HCT116 (cell line): ENCODE results near the gene TEKTIP1. TPM values are rescaled to one million over a fixed set of nuclear protein-coding genes. Genes with fewer than 3 reads are reported as not detected.

Source experiments
- ATAC-seq: fragments of 200-7000 bp; cut with Tn5 transposase; 2 replicates; pipeline ENCODE4 v1.9.1; 2020; ENCODE audit warnings: mild to moderate bottlenecking, moderate library complexity
- BruUV-seq: library from RNA; stranded (reverse); fragments of 400-500 nt; replicated peaks from 2 replicates; lab custom pipeline; 2021; lab: Mats Ljungman, UMichigan
- CTCF ChIA-PET: fragments of 300-600 bp; sonication (Branson Sonifier 250); formaldehyde crosslinking; loops from one replicate; lab custom pipeline; 2021; ENCODE audit warnings: antibody characterized with exemption; lab: Charles Lee
- POLR2A ChIA-PET: fragments of 300-600, 350-600 bp; sonication (Branson Sonifier 250); formaldehyde crosslinking; loops from one replicate; lab custom pipeline; 2021; ENCODE audit warnings: antibody characterized with exemption; lab: Charles Lee
- RAD21 ChIA-PET, 2 experiments: fragments of 300-600 bp; sonication (Branson Sonifier 250); formaldehyde crosslinking; loops; one replicate each; lab custom pipeline; 2023; ENCODE audit warnings: low total read pairs in 2 of 2; ENCODE audit not compliant: uncharacterized antibody in 2 of 2, unreplicated experiment in 2 of 2, low non-redundant PET in 1 of 2; lab: Charles Lee
- DNase-seq: peaks from one replicate; pipeline ENCODE4 v3.0.0-alpha.2; 2010; ENCODE audit warnings: low read depth, low spot score
- H2AFZ ChIP-seq: fragments of 200-600 bp; shearing (Covaris generic), sonication (generic); 2 replicates; pipeline ENCODE4 v1.6.1; 2017; ENCODE audit warnings: low read depth, mixed run types, mixed read lengths, antibody characterized with exemption, low read length; ENCODE audit not compliant: poor library complexity, severe bottlenecking
- H3K27ac ChIP-seq: 2 replicates; pipeline ENCODE4 v1.5.1; 2012; ENCODE audit warnings: low read depth, low read length
- H3K27me3 ChIP-seq: fragments of 200-600 bp; sonication (generic); 2 replicates; pipeline ENCODE4 v1.6.1; 2016; ENCODE audit warnings: mixed run types, low read length, mixed read lengths; ENCODE audit not compliant: insufficient read depth
- H3K36me3 ChIP-seq, 2 experiments: fragments of 200-500 bp in 1 of 2; fragments of 200-600 bp in 1 of 2; sonication (Bioruptor generic) in 1 of 2; sonication (generic) in 1 of 2; 2 replicates each; pipeline versions ENCODE4 v1.5.1 to v1.6.1; 2014 to 2016; ENCODE audit warnings: low read length in 2 of 2, inconsistent platforms in 1 of 2, mixed read lengths in 1 of 2, mixed run types in 1 of 2; ENCODE audit not compliant: insufficient read depth in 2 of 2, control insufficient read depth in 1 of 2
- H3K4me1 ChIP-seq, 2 experiments: fragments of 200-600 bp in 1 of 2; sonication (generic) in 1 of 2; 2 replicates each; pipeline versions ENCODE4 v1.5.1 to v1.6.1; 2012 to 2017; ENCODE audit warnings: low read length in 2 of 2, inconsistent platforms in 1 of 2, mild to moderate bottlenecking in 1 of 2, mixed read lengths in 1 of 2, mixed run types in 1 of 2, moderate library complexity in 1 of 2; ENCODE audit not compliant: insufficient read depth in 2 of 2, control insufficient read depth in 1 of 2
- H3K4me2 ChIP-seq: fragments of 200-600 bp; sonication (generic); 2 replicates; pipeline ENCODE4 v1.6.1; 2017; ENCODE audit warnings: mixed run types, low read length, mixed read lengths
- H3K4me3 ChIP-seq, 2 experiments: fragments of 200-600 bp in 1 of 2; sonication (generic) in 1 of 2; replicated peaks in 1 of 2; 2 replicates each; pipeline ENCODE4 v1.5.1; 2011 to 2016; ENCODE audit warnings: low read length in 2 of 2, control low read depth in 1 of 2, low read depth in 1 of 2, mild to moderate bottlenecking in 1 of 2, mixed read lengths in 1 of 2, mixed run types in 1 of 2
- H3K79me2 ChIP-seq: fragments of 200-600 bp; sonication (generic); 2 replicates; pipeline ENCODE4 v1.6.1; 2017; ENCODE audit warnings: mild to moderate bottlenecking, mixed run types, low read length, moderate library complexity, mixed read lengths; ENCODE audit not compliant: insufficient read depth
- H3K9ac ChIP-seq: fragments of 200-600 bp; sonication (generic); 2 replicates; pipeline ENCODE4 v1.6.1; 2016; ENCODE audit warnings: low read length, mixed read lengths
- H3K9me2 ChIP-seq: fragments of 200-600 bp; sonication (generic), shearing (Covaris generic); 2 replicates; pipeline ENCODE4 v1.6.1; 2017; ENCODE audit warnings: mixed run types, mild to moderate bottlenecking, moderate library complexity; ENCODE audit not compliant: insufficient read depth
- H3K9me3 ChIP-seq, 2 experiments: fragments of 200-500 bp in 1 of 2; fragments of 200-600 bp in 1 of 2; sonication (Bioruptor generic) in 1 of 2; sonication (generic) in 1 of 2; 2 replicates each; pipeline ENCODE4 v1.6.1; 2014 to 2017; ENCODE audit warnings: low read length in 2 of 2, mixed read lengths in 2 of 2, inconsistent platforms in 1 of 2, low read depth in 1 of 2, mild to moderate bottlenecking in 1 of 2, mixed run types in 1 of 2, moderate library complexity in 1 of 2; ENCODE audit not compliant: control insufficient read depth in 1 of 2, insufficient read depth in 1 of 2
- H4K20me1 ChIP-seq: fragments of 200-600 bp; sonication (generic), shearing (Covaris generic); 2 replicates; pipeline ENCODE4 v1.6.1; 2017; ENCODE audit warnings: mixed run types, mild to moderate bottlenecking, moderate library complexity; ENCODE audit not compliant: insufficient read depth
- CBX3 ChIP-seq: IDR thresholded peaks from 2 replicates; pipeline ENCODE4 v1.6.1; 2012; ENCODE audit warnings: low read depth
- CTCF ChIP-seq, 3 experiments: fragments of 200-600 bp in 1 of 3; sonication (generic) in 1 of 3; IDR thresholded peaks in 2 of 3; conservative IDR thresholded peaks in 1 of 3; 2 replicates each; pipeline ENCODE4 v1.5.1; 2012 to 2017; ENCODE audit warnings: low read depth in 2 of 3, low read length in 2 of 3, antibody characterized with exemption in 1 of 3, borderline replicate concordance in 1 of 3, control low read depth in 1 of 3, mild to moderate bottlenecking in 1 of 3, mixed read lengths in 1 of 3, mixed run types in 1 of 3, moderate library complexity in 1 of 3; ENCODE audit not compliant: insufficient read depth in 1 of 3
- EZH2phosphoT487 ChIP-seq: fragments of 200-600 bp; IDR thresholded peaks from 2 replicates; pipeline ENCODE4 v1.6.1; 2018; ENCODE audit warnings: antibody characterized with exemption, borderline replicate concordance
- JUND ChIP-seq: IDR thresholded peaks from 2 replicates; pipeline ENCODE4 v1.6.1; 2012
- POLR2A ChIP-seq: IDR thresholded peaks from 2 replicates; pipeline ENCODE4 v1.7.0; 2011; ENCODE audit warnings: borderline replicate concordance; ENCODE audit not compliant: insufficient read depth, insufficient read length; ENCODE audit errors: extremely low read depth
- SRF ChIP-seq: IDR thresholded peaks from 2 replicates; pipeline ENCODE4 v1.6.1; 2012; ENCODE audit warnings: low read depth
- YY1 ChIP-seq: IDR thresholded peaks from 2 replicates; pipeline ENCODE4 v1.6.1; 2011; ENCODE audit warnings: low read length, low read depth, moderate library complexity, mild to moderate bottlenecking; ENCODE audit not compliant: insufficient replicate concordance; ENCODE audit errors: extremely low read depth
- ZBTB33 ChIP-seq: IDR thresholded peaks from 2 replicates; pipeline ENCODE4 v1.6.1; 2011; ENCODE audit warnings: mild to moderate bottlenecking, low read length, moderate library complexity; ENCODE audit not compliant: insufficient replicate concordance; ENCODE audit errors: extremely low read depth
- ZFX ChIP-seq: fragments of 450-650 bp; IDR thresholded peaks from 2 replicates; pipeline ENCODE4 v1.6.1; 2017
- intact Hi-C: fragments of 100-400 bp; cut with micrococcal nuclease; formaldehyde crosslinking; loops from 2 replicates; pipeline ENCODE4 v1.10.0; 2022
- total RNA-seq: library from RNA; stranded (reverse); gene quantifications from one replicate; pipeline ENCODE4 v1.2.1, GENCODE V29; 2021; ENCODE audit not compliant: unreplicated experiment

TEKTIP1 gene
- total RNA-seq, 1 experiment from 2014 or later, result 1.2 TPM

- Histone ChIP-seq H3K4me1 (peaks cover 0 to 5% of the 10 kb centered on the region in 2 experiments; a peak in 1 of 4 replicates), H3K27me3 (no peaks in the 10 kb centered on the region), H3K27ac (no peak overlapping the region), H3K9me3 (no peaks in the 10 kb centered on the region), H3K9ac (no peak overlapping the region), H3K4me3 (no peak overlapping the region), H2AFZ (no peak overlapping the region), H3K9me2 (no peaks in the 10 kb centered on the region), H3K79me2 (no peaks in the 10 kb centered on the region), H3K4me2 (no peak overlapping the region), H3K36me3 (no peaks in the 10 kb centered on the region)
- ChIA-PET CTCF (no interaction called here), POLR2A (interaction anchor here (1.1 kb wide), 1 partner anchor 18 kb away, joined by 3 read pairs; no protein-coding TSS in a partner anchor), RAD21 (interaction anchor here in 1 of 2 experiments (1.7 kb wide), 1 partner anchor 17 kb away, joined by 3 read pairs; no protein-coding TSS in a partner anchor)
- DNase-seq, result no peak
- BruUV-seq, result no TSS peak
- TF ChIP-seq YY1 (no peak), CBX3 (no peak), CTCF (IDR thresholded peaks at IDR 0.05 in 2 of 3, conservative IDR thresholded peaks at IDR 0.05 in 1 of 3; ENCODE audit: borderline replicate concordance in 1 of 3, insufficient read depth in 1 of 3, low read depth in 2 of 3, low read length in 2 of 3) (no peak), ZFX (no peak), JUND (no peak), EZH2phosphoT487 (no peak), POLR2A (no peak), SRF (no peak), ZBTB33 (no peak)
- TF ChIP-seq, all 23 proteins: peak for 0
- H4K20me1 ChIP-seq, result no peaks in the 10 kb centered on the region
- ATAC-seq, result no peak
- intact Hi-C loops, result no loop called here
Measured at GRCh38 chr19:3590991-3591659, 52.2 kb downstream of the TEKTIP1 start.
